HG03135 (cell line): ENCODE data around the gene SLC37A1.

Source experiments
- ATAC-seq: cut with Tn5 transposase; IDR thresholded peaks from one replicate; pipeline ENCODE4 v1.9.1; 2021; ENCODE audit warnings: mild to moderate bottlenecking, moderate library complexity; ENCODE audit not compliant: unreplicated experiment

The SLC37A1 gene

DNA sequence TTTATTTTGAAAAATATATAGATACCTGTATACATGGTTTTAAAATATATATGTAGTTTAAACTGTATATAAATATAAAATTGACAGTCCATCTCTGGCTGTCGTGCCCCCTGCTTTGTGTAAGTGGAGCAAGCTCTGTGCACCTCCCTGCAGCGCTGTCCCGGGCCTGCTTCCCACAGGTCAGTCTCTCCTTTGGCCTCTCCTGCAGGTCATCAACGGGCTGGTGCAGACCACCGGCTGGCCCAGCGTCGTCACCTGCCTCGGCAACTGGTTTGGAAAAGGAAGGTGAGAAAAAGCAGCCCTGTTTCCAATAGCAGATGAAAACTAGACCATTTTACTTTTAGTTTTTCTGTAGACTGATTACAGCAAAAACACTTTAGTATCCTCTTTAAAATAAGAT, 28.5 kb downstream of the SLC37A1 start:
- no peak for ATAC-seq

DNA sequence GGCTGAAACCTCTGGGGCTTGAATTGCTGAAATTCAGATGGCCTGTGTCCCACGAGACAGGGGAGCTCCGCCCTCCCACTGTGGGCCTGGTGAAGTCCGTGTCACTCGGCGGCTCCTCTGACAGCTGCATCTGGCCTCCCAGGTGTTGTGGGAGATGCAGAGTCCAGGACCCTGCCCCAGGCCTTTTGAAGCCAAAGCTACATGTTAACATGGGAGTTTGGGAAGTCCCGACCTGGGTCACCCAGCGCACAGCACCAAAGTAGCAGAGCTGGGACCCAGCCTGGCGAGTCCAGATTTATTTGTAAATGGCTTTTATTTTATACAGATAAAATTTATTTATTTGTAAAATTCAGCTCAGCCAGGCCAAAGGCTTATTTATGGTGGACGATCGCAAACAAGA, 28.9 kb downstream of the SLC37A1 start:
- ATAC-seq: no peak

DNA sequence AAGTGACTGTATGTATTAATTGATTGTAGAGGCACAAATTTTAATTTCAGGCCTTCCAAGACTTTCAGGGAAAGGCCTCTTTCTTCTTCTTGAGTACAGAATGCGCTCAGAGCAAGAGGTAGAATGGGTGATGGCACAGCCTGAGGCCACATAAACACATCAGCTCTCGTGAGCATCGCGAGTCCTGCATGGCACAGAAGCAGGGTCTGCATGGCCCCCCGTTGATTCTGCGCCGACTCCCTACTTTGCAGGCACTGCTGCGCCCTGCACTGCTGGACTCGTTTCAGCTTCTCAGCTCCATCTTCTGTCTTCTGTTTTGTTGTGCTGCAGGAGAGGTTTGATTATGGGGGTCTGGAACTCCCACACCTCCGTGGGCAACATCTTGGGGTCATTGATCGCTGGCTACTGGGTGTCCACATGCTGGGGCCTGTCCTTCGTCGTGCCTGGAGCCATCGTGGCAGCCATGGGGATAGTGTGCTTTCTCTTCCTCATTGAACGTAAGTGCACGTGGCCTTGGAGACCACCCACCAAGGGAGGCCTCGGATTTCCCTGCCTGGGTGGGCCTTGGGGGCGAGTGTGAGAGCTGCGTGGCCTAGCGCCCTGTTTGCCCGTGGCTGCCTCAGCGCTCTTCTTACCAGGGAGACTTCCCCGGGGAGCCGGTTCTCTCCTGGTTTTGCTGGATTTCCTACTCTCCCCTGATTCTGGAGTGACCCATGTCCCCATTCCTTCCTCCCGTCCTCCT, 29.6 kb downstream of the SLC37A1 start:
- no peak for ATAC-seq

DNA sequence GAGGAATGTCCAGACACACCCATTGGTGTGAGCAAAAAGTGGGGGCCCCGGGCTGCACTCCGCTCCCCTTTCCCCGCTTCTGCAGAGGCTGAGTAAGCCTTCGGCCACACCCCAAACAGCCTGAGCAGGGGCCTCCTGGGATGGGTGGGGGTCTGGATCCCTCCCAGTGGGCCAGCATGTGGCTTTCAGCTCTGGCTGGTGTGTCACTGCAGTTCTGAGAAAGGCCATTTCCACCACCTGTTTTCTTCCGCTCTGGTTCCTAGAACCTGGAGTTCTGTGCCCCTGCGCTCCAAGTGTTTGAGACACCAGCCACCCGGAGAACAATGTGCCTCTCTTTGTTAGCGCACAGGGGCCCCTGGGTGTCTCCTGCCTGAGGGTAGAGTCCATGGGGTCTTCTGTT, 30.9 kb downstream of the SLC37A1 start:
- no peak for ATAC-seq

DNA sequence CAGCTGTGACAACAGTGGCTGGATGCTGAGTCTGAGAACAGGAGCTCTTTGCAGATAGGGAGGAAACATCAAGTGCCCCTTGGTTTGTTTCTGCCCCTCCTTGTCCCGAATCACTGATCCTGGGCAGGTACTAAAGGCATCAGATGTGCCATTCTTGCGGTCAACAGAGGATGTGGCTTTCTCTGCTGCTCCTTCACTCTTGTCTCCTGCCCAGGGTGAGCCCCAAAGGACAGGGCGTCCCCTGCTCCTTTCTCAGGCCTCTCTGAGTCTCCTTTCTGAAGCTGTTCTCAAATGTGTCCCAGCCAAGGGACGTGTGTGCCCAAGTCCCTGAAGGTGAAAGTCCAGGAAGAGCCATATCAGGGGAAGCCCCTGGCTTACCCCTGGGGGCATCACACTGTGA, 31.7 kb downstream of the SLC37A1 start:
- ATAC-seq: no peak

DNA sequence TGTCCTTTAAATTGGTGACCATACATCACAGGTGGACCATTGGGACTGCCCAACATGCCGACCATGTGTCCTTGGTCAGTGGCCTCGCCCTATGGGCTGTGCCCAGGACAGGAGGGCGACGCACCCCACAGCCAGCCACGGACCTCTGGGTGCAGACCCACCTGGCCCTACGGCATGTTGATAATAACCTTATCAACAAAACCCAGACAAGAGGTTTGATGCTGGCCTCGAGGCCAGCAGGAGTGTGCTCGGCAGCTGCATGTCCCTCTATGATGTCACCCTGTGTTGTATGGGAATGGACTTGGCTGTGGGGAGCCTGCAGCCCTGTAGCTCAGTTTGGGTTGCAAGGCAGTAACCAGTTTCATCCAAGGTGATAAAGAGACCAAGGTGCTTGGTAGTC, 32.1 kb downstream of the SLC37A1 start:
- ATAC-seq: no peak

DNA sequence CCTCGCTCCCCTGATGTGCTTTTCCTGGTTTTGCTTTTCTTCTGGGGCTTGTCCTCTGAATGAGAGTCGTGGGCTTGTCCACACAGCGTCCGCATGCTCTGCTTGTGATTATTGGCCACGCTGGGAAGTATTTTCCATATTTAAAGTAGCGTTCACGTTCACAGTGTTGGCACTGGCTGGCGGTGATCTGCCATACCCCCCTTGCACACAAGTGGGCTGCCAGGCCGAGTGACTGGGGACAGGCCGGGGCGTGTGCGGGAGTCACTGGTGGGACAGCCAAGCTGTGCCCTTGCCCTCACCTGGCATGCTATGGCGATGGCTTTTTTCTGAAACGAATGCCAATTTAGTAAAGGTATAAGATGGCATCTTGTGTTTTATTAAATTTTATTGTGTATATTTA, 32.8 kb downstream of the SLC37A1 start:
- ATAC-seq: no peak

DNA sequence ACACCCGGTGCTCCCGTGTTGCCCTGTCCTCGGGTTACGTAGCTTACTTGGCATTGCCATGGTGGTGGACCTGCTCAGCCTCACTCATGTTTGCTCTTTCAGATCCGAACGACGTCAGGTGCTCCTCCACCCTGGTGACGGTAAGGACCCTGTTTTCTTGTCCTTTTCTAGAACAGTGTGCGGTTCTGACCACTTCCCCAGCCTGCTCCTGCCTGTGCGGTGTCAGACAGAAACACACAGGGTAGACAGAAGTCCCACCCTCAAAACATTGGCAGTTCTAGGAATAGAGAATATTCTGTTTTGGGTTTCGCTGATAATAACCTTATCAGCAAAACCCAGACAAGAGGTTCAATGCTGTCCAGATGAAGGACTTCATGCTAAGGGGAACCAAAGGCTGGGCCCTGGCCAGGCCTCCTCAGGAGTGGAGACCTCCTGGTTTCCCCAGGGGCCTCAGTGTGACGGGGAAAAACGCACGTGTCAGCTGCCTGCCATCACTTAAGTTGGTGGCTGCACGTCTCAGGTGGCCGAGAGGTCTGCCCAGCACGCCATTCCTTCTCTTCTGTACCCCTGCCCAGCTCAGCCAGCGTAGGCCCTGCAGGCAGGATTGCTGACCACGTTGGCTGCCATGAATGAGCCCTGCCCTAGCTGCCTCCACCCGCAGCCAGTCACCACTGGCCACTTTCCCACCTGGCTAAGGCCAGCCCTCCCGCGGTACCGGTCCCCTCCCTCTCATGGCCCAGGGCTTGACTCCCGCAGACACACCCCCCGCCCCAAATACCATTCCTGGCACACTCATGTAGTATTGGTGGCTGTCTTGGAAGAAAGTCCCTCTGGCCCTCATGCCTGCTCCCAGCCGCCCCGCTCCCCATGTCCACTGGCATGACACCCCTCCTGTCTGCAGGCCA, 33.6 kb downstream of the SLC37A1 start:
- ATAC-seq: no peak

DNA sequence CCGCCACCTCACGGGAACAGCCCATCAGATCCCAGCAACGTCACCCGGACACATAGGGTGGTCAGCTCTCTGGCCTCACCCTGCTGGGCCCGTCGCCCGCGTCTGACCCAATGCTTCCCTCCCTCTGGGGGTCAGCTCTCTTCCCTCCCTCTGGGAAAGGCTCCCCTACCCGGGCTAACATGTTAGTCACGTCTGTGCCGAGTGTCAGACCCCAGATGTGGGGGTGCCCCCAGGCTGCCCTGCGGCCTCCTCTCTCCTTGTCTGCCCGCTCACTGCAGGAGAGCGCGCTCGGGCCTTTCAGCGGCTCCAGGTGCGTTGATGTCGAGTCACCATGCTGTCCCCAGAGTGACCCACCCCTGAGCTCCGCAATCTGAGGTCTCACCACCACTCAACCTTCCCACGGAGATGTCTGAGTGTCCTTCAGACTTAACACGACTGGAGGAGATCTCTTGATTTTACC, 34.3 kb downstream of the SLC37A1 start:
- ATAC-seq: no peak

DNA sequence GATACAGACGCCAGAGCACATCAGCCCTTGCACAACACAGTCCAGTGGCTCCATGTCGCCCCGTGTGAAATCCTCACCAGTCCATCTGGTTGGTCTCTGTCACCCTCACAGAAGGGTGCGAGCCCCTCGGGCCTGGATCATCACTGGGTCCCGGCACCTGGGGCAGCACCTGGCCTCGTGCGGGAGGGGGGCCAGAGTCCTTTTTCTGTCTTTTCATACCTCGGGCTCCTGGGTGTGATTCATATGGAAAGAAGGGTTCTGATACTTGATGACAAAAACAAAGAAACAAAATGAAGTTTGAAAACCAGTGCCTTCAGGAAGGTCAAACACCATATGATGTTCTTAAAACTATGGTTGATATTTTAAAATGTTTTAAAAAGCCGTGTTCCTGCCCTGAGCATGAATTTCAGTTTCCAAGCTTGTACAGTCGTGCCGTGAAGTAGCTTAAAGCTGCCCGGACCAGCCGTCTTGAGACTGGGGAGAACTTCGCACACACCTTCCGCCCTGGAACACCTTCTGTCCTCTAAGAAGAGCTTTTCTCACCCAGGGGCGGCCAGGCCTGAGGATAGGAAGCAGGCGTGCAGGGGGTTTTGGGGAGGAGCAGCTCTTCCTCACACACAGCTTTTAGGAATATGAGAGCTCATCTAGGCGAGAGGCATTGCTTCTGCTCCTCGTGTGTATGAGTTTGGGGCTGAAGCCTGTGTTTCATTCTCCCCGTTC, 35.2 kb downstream of the SLC37A1 start:
- no peak for ATAC-seq

DNA sequence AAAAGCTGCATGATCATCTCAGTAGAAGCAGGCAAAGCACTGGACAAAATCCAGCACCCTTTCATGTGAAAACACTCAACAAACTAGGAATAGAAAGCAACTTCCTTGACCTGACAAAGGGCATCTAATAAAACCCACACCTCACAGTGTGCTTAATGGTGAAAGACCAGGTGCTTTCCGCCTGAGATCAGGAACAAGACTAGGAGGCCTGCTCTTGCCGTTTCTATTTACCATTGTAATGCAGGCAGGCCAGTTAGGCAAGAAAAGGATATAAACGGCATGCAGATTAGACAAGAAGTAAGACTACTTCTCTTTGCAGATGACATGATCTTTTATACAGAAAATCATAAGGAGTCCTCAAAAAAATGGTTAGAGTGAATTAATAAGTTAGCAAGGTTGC, 37.2 kb downstream of the SLC37A1 start:
- no peak for ATAC-seq

DNA sequence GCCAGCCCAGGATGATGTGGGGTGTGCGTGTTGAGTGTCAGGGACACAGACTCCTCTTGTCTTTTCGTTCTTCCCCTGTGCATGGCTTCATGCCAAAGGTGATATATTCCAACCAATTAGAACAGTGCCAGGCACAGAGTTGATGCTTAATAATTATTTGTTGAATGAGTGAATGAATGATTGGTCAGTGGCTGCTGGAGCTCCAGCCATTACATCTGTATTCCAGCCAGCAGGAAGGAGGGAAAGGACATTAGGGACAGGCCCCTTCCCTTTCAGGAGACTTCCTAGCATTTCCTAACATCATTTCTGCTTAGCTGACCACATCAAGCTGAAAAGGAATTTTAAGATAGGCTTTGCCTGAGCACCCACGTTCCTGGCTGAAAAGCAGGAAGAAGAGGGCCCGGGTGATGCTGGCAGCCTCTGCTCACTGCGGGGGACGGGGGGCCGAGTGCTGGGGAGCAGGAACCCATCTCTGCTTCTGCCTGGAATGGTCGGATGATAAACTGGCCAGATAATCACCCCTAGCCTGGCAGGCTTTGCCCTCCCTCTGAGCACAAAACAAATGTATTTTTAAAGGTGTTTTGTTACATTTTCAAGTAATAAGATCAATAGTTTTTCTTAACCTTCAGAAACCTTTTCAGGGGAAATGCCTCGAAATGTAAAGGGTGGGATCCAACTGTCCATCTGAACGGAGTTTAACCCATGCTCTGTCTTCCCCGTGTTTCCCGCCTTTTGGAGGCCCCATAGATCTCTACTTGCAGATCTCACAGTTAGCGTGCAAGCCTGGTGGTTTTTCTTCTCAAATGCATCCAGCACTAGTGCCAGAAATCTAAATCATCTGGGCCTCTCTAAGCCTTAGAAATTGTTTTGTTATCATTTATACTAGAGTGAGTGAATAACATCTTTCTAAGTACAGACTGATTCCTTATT, 39.0 kb downstream of the SLC37A1 start:
- ATAC-seq: no peak

DNA sequence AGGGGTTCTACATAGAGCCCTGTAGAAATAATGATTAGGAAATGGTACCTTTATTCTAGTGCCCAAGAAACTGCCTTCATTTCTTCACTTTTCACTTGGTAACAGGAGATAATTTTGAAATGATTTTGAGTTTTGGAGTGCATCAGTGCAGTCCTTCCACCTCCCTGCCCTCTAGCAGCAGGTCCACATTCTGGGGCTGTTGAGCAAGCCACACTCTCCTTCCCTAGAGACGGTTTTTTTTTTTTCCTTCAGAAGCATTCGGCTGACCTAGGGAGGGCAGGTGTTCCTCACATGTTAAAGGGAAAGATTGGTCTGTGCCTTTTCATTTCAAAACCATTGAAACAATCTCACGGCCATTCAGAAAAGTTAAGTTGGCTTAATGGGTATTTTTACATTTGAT, 39.8 kb downstream of the SLC37A1 start:
- ATAC-seq: no peak

DNA sequence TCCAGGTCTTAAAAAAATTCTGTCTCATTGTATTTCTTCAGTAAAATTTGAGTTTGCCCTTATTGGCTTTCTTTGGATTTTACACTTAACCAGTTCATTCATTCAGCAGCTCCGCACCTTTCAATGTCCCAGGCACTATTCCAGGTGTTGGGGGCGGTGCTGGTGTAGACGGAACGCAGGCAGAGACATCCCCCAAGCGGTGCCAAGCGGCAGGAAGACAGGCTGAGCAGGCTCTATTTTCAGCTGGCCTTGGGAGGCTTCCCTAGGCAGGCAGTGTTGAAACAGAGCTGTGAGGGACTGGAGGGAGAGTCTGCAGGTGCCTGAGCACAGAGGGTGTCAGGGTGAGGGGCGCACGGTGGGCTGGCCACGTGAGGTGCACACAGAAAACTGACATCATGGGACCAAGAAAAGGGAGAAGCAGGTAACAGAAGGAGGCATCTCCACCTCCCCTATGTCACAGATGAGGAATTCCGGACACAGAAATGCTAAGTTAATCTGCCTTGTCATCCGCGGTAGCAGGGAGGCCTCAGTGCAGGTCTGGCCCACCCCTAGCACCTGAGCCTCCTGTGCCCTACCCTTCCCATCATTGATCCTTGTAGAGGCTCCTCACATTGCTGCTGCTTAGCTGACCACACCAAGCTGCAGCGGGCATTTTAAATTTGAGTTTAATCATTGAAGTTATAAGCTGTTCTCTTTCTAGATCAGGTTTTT, 40.8 kb downstream of the SLC37A1 start:
- no peak for ATAC-seq

DNA sequence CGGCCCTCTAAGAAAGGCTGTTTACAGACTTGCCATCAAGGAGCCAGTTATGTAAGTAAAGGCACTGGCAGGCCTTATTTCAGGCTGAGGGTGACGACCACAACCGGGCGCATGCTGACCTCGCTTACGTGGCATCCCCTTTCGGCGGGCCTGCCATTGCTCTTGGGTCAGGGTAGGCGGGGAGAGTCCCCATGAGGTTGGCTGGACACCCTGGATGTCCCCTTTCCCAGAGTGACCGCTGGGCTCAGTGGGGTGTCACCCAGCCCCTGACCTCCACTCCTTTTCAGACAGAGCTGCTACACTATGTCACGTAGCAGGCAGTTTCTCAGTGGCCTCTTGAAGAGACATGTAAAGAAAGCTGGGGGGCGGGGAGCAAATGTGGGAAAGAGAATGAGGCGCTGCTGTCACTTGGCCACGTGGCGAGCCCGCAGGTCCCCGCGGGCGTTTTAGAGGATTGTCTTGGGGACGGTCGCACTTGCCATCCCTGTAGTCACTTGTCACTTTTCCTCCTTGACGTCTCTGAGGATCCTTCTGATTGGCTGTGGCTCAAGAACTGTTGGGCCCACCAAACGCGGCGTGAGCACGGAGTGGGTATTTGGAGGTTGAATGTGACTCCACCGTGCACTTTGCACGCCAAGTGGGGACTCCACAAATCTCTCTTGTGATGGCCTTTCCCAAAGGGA, 42.2 kb downstream of the SLC37A1 start:
- no peak for ATAC-seq

DNA sequence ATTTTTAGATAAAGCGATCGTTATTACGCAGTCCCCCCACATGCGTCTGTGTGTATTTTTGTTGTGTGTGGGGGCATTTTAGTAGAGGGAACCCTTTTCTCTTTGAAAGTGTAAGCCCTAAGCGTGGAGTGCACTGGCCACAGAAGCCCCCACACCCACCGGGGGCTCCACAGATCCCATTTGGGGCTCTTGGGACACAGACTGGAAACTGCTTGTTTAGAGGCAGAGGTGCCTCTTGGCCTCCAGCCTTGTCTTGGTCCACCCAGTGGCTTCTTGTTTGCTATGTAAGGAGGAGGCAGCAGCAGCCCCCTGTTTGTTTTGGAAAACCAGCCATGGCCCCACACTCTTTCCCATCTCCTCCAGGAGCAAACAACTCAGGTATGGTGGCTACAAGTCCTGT, 42.8 kb downstream of the SLC37A1 start:
- ATAC-seq: no peak

DNA sequence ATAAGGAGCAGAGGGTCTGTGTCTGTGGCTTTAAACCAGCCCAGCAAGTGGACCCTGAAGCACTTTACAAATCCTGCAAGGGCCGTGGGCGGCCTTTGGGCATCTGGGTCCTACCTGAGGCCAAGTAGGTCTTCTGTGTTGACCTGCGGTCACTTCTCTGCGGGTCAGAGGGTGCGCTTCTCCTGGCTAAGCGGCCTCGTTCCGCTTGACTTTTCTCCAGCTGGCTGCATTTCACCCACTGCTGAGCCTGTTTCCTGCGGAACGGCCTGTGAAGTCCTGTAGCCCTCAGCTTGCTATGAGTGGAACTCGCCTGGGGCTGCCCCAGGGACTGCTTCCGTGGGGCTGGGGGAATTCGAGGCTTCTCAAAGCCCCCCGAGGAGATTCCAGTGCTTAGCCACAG, 43.3 kb downstream of the SLC37A1 start:
- ATAC-seq: no peak

DNA sequence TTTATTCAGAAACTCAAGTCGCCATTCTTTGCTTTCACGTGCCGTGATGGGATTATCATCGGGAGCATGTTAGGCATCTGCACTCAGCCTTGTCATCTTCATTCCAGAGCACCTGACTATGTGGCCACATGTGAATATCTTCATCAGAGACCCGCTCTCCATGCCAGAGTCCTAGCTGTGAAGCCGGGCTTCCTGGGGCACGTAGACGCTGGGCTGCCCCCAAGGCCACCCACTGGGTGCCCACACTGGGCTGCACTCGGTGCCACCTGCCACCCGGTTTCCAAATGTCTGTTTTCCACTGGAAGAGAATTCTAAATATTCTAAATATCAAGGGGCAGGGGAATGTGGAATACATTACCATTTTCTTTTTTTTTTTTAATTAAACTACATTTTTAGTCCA, 43.8 kb downstream of the SLC37A1 start:
- no peak for ATAC-seq

DNA sequence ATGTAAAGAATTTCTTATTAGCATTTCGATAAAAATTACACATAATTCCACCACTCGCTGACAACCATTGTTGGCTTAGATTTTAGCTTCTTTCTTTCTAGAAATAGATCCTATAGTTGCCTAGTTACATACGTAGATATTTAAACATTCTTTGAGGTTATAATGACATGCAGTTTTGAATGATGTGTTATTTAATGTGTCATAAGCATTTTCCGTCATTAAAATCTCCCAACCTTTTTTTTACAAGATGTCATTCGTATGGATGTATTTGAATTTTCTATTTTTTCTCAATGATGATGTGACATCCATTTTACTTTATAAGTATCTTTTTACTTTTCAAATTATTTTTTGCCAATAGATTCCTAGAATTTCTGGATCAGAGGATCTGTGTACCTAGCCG, 44.7 kb downstream of the SLC37A1 start:
- no peak for ATAC-seq
